ENCODE results near the gene SACS.

GRCh38 chr13:23289917-23290357, 143.6 kb downstream of the SACS start:
- TF ChIP-seq EZH2 (IDR thresholded peaks at IDR 0.05; ENCODE audit: borderline replicate concordance, low read depth, low read length, severe bottlenecking) = no peak
- TF ChIP-seq CTCF (IDR thresholded peaks at IDR 0.05; ENCODE audit: extremely low read depth in 1 of 2, insufficient read depth in 1 of 2, low read depth in 1 of 2, low read length in 2 of 2) = no peak
